A673 (cell line): Measurements from ENCODE around the gene SWT1. TPM values are rescaled to one million over a fixed set of nuclear protein-coding genes. Genes with fewer than 3 reads are reported as not detected.
A peak's percentile ranks its signal among the peaks of the same experiment; 100 is the strongest.
"Not testable (repeated sequence)": the region's sequence is repeated elsewhere in the genome, so short reads cannot be mapped to it uniquely, and the experiment has no call there.

Source experiments
- BruUV-seq: library from RNA; stranded (reverse); fragments of 400-500 nt; replicated peaks from 2 replicates; lab custom pipeline; 2021; lab: Mats Ljungman, UMichigan
- CTCF ChIA-PET: fragments of 300-600 bp; sonication (Branson Sonifier 250); formaldehyde crosslinking; loops from one replicate; lab custom pipeline; 2022; ENCODE audit warnings: antibody characterized with exemption; lab: Charles Lee
- POLR2A ChIA-PET: fragments of 300-600 bp; sonication (Branson Sonifier 250); formaldehyde crosslinking; loops from one replicate; lab custom pipeline; 2022; ENCODE audit warnings: antibody characterized with exemption; ENCODE audit not compliant: low non-redundant PET; lab: Charles Lee
- DNase-seq: peaks from one replicate; pipeline ENCODE4 v3.0.0-alpha.2; 2015; ENCODE audit warnings: low spot score
- H3K27ac ChIP-seq: fragments of 200-600 bp; sonication (generic); 2 replicates; pipeline ENCODE4 v1.5.1; 2016; ENCODE audit warnings: mixed run types, low read depth, mild to moderate bottlenecking, mixed read lengths, antibody characterized with exemption, low read length; ENCODE audit not compliant: poor library complexity, severe bottlenecking
- H3K27me3 ChIP-seq: fragments of 200-600 bp; sonication (generic); replicated peaks from 2 replicates; pipeline ENCODE4 v1.6.1; 2017; ENCODE audit warnings: mixed run types, low read depth, mild to moderate bottlenecking, mixed read lengths, antibody characterized with exemption, low read length; ENCODE audit not compliant: insufficient read depth, poor library complexity
- H3K36me3 ChIP-seq: fragments of 200-600 bp; sonication (generic); 2 replicates; pipeline ENCODE4 v1.6.1; 2016; ENCODE audit warnings: mixed run types, mild to moderate bottlenecking, mixed read lengths, antibody characterized with exemption, low read length; ENCODE audit not compliant: insufficient read depth, poor library complexity, severe bottlenecking
- H3K4me1 ChIP-seq: fragments of 200-600 bp; sonication (generic); 2 replicates; pipeline ENCODE4 v1.6.1; 2017; ENCODE audit warnings: mixed run types, mild to moderate bottlenecking, mixed read lengths, antibody characterized with exemption, low read length; ENCODE audit not compliant: insufficient read depth, poor library complexity, severe bottlenecking
- H3K4me3 ChIP-seq: fragments of 200-600 bp; sonication (generic); 2 replicates; pipeline ENCODE4 v1.5.1; 2016; ENCODE audit warnings: low read depth, mixed run types, mild to moderate bottlenecking, mixed read lengths, low read length; ENCODE audit not compliant: poor library complexity, severe bottlenecking
- H3K9me3 ChIP-seq: fragments of 200-600 bp; sonication (generic); 2 replicates; pipeline ENCODE4 v1.6.1; 2016; ENCODE audit warnings: mixed run types, low read depth, mild to moderate bottlenecking, mixed read lengths, antibody characterized with exemption, low read length; ENCODE audit not compliant: poor library complexity, severe bottlenecking
- CTCF ChIP-seq: fragments of 300-800, 200-600 bp; sonication (generic); conservative IDR thresholded peaks from 2 replicates; pipeline ENCODE4 v1.5.1; 2017; ENCODE audit warnings: low read depth, mild to moderate bottlenecking, antibody characterized with exemption, low read length, moderate library complexity, mixed read lengths
- EZH2 ChIP-seq: fragments of 200-600 bp; sonication (generic); IDR thresholded peaks from 2 replicates; pipeline ENCODE4 v1.6.1; 2017; ENCODE audit warnings: borderline replicate concordance, low read depth, mild to moderate bottlenecking, mixed read lengths, antibody characterized with exemption, low read length; ENCODE audit not compliant: poor library complexity, severe bottlenecking
- intact Hi-C: fragments of 100-400 bp; cut with micrococcal nuclease; formaldehyde crosslinking; loops from one replicate; pipeline ENCODE4 v1.10.0; 2022; ENCODE audit not compliant: unreplicated experiment
- total RNA-seq: library from RNA; stranded (reverse); gene quantifications from 2 replicates; pipeline ENCODE4 v1.2.3, GENCODE V29; 2021

Gene SWT1
- total RNA-seq, 1 experiment from 2014 or later = 3.3 TPM

- TF ChIP-seq EZH2 (no peak), CTCF (no peak)
- Histone ChIP-seq H3K9me3 (no peaks in the 10 kb centered on the region), H3K27ac (no peak overlapping the region), H3K4me1 (no peaks in the 10 kb centered on the region), H3K4me3 (no peak overlapping the region), H3K27me3 (no peaks in the 10 kb centered on the region), H3K36me3 (no peaks in the 10 kb centered on the region)
- BruUV-seq = no TSS peak
- intact Hi-C loops = no loop called here
- no peak for DNase-seq
- POLR2A ChIA-PET = no interaction called here
- CTCF ChIA-PET = no interaction called here
Observed at GRCh38 chr1:185166106-185166505, 9.1 kb downstream of the SWT1 start.

GRCh38 chr1:185170291-185170848 lies 13.4 kb downstream of the SWT1 start:
- intact Hi-C loops = loop anchor here (1.0 to 5.0 kb wide), 4 partner anchors 184 to 1042 kb away; no protein-coding TSS in a partner anchor
- Histone ChIP-seq H3K27ac (no peak overlapping the region), H3K27me3 (no peaks in the 10 kb centered on the region), H3K36me3 (no peaks in the 10 kb centered on the region), H3K4me3 (peak overlapping the region; percentile 7), H3K4me1 (no peaks in the 10 kb centered on the region), H3K9me3 (no peaks in the 10 kb centered on the region)
- peak; percentile 98 for TF ChIP-seq CTCF
- TF ChIP-seq EZH2 = no peak
- POLR2A ChIA-PET = no interaction called here
- DNase-seq = peak; percentile 88
- CTCF ChIA-PET = interaction anchor here (0.6 to 1.7 kb wide), 9 partner anchors 13 to 510 kb away, joined by 3 to 28 read pairs (median 4); partner anchors contain the start of gene SWT1
- BruUV-seq = no TSS peak

GRCh38 chr1:185193756-185194155 lies 36.8 kb downstream of the SWT1 start:
- DNase-seq = no peak
- no peak overlapping the region for H3K4me3 ChIP-seq
- TF ChIP-seq CTCF (no peak), EZH2 (no peak)
- no peaks in the 10 kb centered on the region for H3K9me3 ChIP-seq
- no peaks in the 10 kb centered on the region for H3K4me1 ChIP-seq
- ChIA-PET CTCF (no interaction called here), POLR2A (no interaction called here)
- no TSS peak for BruUV-seq
- no peak overlapping the region for H3K27ac ChIP-seq
- no peaks in the 10 kb centered on the region for H3K27me3 ChIP-seq
- intact Hi-C loops = no loop called here
- no peaks in the 10 kb centered on the region for H3K36me3 ChIP-seq

- POLR2A ChIA-PET, H3K27me3 ChIP-seq, H3K36me3 ChIP-seq, DNase-seq, CTCF ChIA-PET, H3K4me1 ChIP-seq, intact Hi-C loops, H3K4me3 ChIP-seq, BruUV-seq, H3K27ac ChIP-seq, H3K9me3 ChIP-seq: not testable (repeated sequence)
Observed at GRCh38 chr1:185198712-185199111, 41.7 kb downstream of the SWT1 start.
